Testis (tissue), 3 donors: ENCODE results near the gene SFRP5. TPM values are rescaled to one million over a fixed set of nuclear protein-coding genes. Genes with fewer than 3 reads are reported as not detected.

Experiments
- DNase-seq: peaks from one replicate; pipeline ENCODE4 v3.0.0-alpha.2; 2019
- H3K27ac ChIP-seq, 2 donors: fragments of 200-600 bp; sonication (generic); one replicate each; pipeline ENCODE4 v1.5.1; 2019
- H3K27me3 ChIP-seq: fragments of 200-600 bp; sonication (generic); one replicate; pipeline ENCODE4 v1.5.1; 2019
- H3K36me3 ChIP-seq: fragments of 200-600 bp; sonication (generic); one replicate; pipeline ENCODE4 v1.5.1; 2017; ENCODE audit warnings: low read depth; ENCODE audit errors: missing control alignments
- H3K4me1 ChIP-seq: fragments of 200-600 bp; sonication (generic); one replicate; pipeline ENCODE4 v1.5.1; 2019
- H3K4me3 ChIP-seq, 2 donors: fragments of 200-600 bp; sonication (generic); one replicate each; pipeline ENCODE4 v1.5.1; 2017 to 2019
- H3K9me3 ChIP-seq: fragments of 200-600 bp; sonication (generic); one replicate; pipeline ENCODE4 v1.5.1; 2017
- CTCF ChIP-seq, 3 experiments: fragments of 450-650 bp in 2 of 3; fragments of 200-600 bp in 1 of 3; sonication (generic) in 1 of 3; IDR thresholded peaks; one replicate each; pipeline ENCODE4 v1.5.1; 2016 to 2019; ENCODE audit warnings: antibody characterized with exemption in 3 of 3, mild to moderate bottlenecking in 2 of 3, moderate library complexity in 1 of 3
- POLR2A ChIP-seq: fragments of 450-650 bp; IDR thresholded peaks from one replicate; pipeline ENCODE4 v1.6.1; 2017; ENCODE audit warnings: antibody characterized with exemption, mild to moderate bottlenecking, moderate library complexity
- WGBS, 2 donors: methylation state at CpG; one replicate each; pipeline ENCODE4 v1.1.5; 2018; 5-methylcytosine and 5-hydroxymethylcytosine counted together
- intact Hi-C: fragments of 100-400 bp; cut with DNase I; formaldehyde crosslinking; loops from one replicate; pipeline ENCODE4 v1.15.1; 2023; ENCODE audit warnings: low total_unique reads
- polyA plus RNA-seq: library from polyadenylated mRNA; stranded (reverse); fragments of 350-450 nt; fragmentation: Illumina TruSeq; extraction: RNeasy Lipid Tissue Mini Kit (QIAGEN cat#74804); gene quantifications from one replicate; pipeline ENCODE4 v1.2.3, GENCODE V29; 2014; ENCODE audit warnings: low read depth, low replicate concordance; ENCODE audit not compliant: insufficient read depth
- total RNA-seq, 2 donors: library from RNA; depleted of rRNA; stranded (reverse); fragments of >200 nt; gene quantifications; one replicate each; pipeline ENCODE4 v1.2.3, GENCODE V29; 2016

SFRP5 gene
- total and polyA plus RNA-seq, 3 donors from 2014 or later, result 0.99 to 2.0 (median 1.2) TPM

GRCh38 chr10:97766996-97767924 lies 4.5 kb downstream of the SFRP5 start:
- Histone ChIP-seq H3K4me1 (peaks cover 5% of the 10 kb centered on the region), H3K4me3 (no peak overlapping the region), H3K27ac (no peak overlapping the region), H3K36me3 (no peaks in the 10 kb centered on the region), H3K27me3 (no peaks in the 10 kb centered on the region), H3K9me3 (no peaks in the 10 kb centered on the region)
- WGBS, 2 donors, result 90 to 93% methylated on average over 22 of the region's 22 CpGs
- no peak for DNase-seq
- intact Hi-C loops, result no loop called here
- TF ChIP-seq CTCF (IDR thresholded peaks at IDR 0.05) (no peak), POLR2A (no peak)

GRCh38 chr10:97766106-97766810 lies 5.5 kb downstream of the SFRP5 start:
- DNase-seq, result no peak
- H3K4me1 ChIP-seq, result peaks cover 5% of the 10 kb centered on the region
- no peaks in the 10 kb centered on the region for H3K27me3 ChIP-seq
- WGBS, 2 donors, result 88 to 90% methylated on average over 13 of the region's 13 CpGs
- TF ChIP-seq POLR2A (no peak), CTCF (IDR thresholded peaks at IDR 0.05) (no peak)
- no peak overlapping the region for H3K4me3 ChIP-seq
- H3K9me3 ChIP-seq, result no peaks in the 10 kb centered on the region
- no peak overlapping the region for H3K27ac ChIP-seq
- H3K36me3 ChIP-seq, result no peaks in the 10 kb centered on the region
- intact Hi-C loops, result no loop called here

GRCh38 chr10:97765201-97765600 lies 6.6 kb downstream of the SFRP5 start:
- H3K9me3 ChIP-seq, result no peaks in the 10 kb centered on the region
- TF ChIP-seq CTCF (IDR thresholded peaks at IDR 0.05), result no peak
- TF ChIP-seq POLR2A, result no peak
- intact Hi-C loops, result no loop called here
- no peak for DNase-seq
- 93 to 97% methylated on average over 13 to 15 of the region's 15 CpGs for WGBS, 2 donors
- no peaks in the 10 kb centered on the region for H3K27me3 ChIP-seq
- no peaks in the 10 kb centered on the region for H3K36me3 ChIP-seq
- no peak overlapping the region for H3K4me3 ChIP-seq
- no peak overlapping the region for H3K27ac ChIP-seq
- no peaks in the 10 kb centered on the region for H3K4me1 ChIP-seq

- intact Hi-C loops, result no loop called here
- TF ChIP-seq CTCF (IDR thresholded peaks at IDR 0.05), result no peak
- no peak for TF ChIP-seq POLR2A
- Histone ChIP-seq H3K36me3 (no peaks in the 10 kb centered on the region), H3K27me3 (no peaks in the 10 kb centered on the region), H3K9me3 (no peaks in the 10 kb centered on the region), H3K4me1 (no peaks in the 10 kb centered on the region), H3K27ac (no peak overlapping the region), H3K4me3 (no peak overlapping the region)
- WGBS, 2 donors, result 82 to 93% methylated on average over 6 to 7 of the region's 7 CpGs
- DNase-seq, result no peak
Measured at GRCh38 chr10:97764519-97764931, 7.3 kb downstream of the SFRP5 start.
